Trophoblast cell (in vitro differentiated cells and primary cell): ENCODE measurements around the gene PIP5K1B.

ENCODE experiments used
- DNase-seq, 2 donors: peaks; one replicate each; pipeline ENCODE4 v3.0.0-alpha.2; 2016
- H2AFZ ChIP-seq: 2 replicates; pipeline ENCODE4 v1.6.1; 2013; ENCODE audit warnings: low read length, moderate library complexity, mild to moderate bottlenecking; ENCODE audit not compliant: insufficient read depth, poor library complexity
- H2AK5ac ChIP-seq: 2 replicates; pipeline ENCODE4 v1.6.1; 2013; ENCODE audit warnings: mild to moderate bottlenecking, low read length
- H2BK120ac ChIP-seq: 2 replicates; pipeline ENCODE4 v1.6.1; 2013; ENCODE audit warnings: low read length, mild to moderate bottlenecking, moderate library complexity; ENCODE audit not compliant: insufficient read depth, poor library complexity
- H2BK12ac ChIP-seq: 2 replicates; pipeline ENCODE4 v1.6.1; 2013; ENCODE audit warnings: mild to moderate bottlenecking, low read length, moderate library complexity
- H2BK5ac ChIP-seq: 2 replicates; pipeline ENCODE4 v1.6.1; 2013; ENCODE audit warnings: low read length, low read depth, moderate library complexity, mild to moderate bottlenecking; ENCODE audit not compliant: poor library complexity
- H3K14ac ChIP-seq: 2 replicates; pipeline ENCODE4 v1.6.1; 2013; ENCODE audit warnings: mild to moderate bottlenecking, low read length
- H3K18ac ChIP-seq: 2 replicates; pipeline ENCODE4 v1.6.1; 2013; ENCODE audit warnings: mild to moderate bottlenecking, low read length
- H3K23ac ChIP-seq: 2 replicates; pipeline ENCODE4 v1.6.1; 2013; ENCODE audit warnings: low read length
- H3K27ac ChIP-seq: 2 replicates; pipeline ENCODE4 v1.5.1; 2013; ENCODE audit warnings: low read depth, mild to moderate bottlenecking, inconsistent platforms, low read length, moderate library complexity
- H3K27me3 ChIP-seq: 2 replicates; pipeline ENCODE4 v1.6.1; 2013; ENCODE audit warnings: inconsistent platforms, mild to moderate bottlenecking, low read length, moderate library complexity; ENCODE audit not compliant: insufficient read depth
- H3K36me3 ChIP-seq, 2 experiments: 1 replicate in 1 of 2; 2 replicates in 1 of 2; pipeline ENCODE4 v1.6.1; 2013; ENCODE audit warnings: low read length in 2 of 2, mild to moderate bottlenecking in 2 of 2, moderate library complexity in 1 of 2; ENCODE audit not compliant: insufficient read depth in 2 of 2, control insufficient read depth in 1 of 2
- H3K4ac ChIP-seq: 2 replicates; pipeline ENCODE4 v1.6.1; 2013; ENCODE audit warnings: low read depth, mild to moderate bottlenecking, low read length, moderate library complexity
- H3K4me1 ChIP-seq, 2 experiments: 1 replicate in 1 of 2; 2 replicates in 1 of 2; pipeline ENCODE4 v1.6.1; 2013; ENCODE audit warnings: low read length in 2 of 2, mild to moderate bottlenecking in 2 of 2, moderate library complexity in 1 of 2; ENCODE audit not compliant: insufficient read depth in 2 of 2, control insufficient read depth in 1 of 2
- H3K4me2 ChIP-seq: 2 replicates; pipeline ENCODE4 v1.6.1; 2013; ENCODE audit warnings: inconsistent platforms, mild to moderate bottlenecking, low read length, moderate library complexity
- H3K4me3 ChIP-seq: 2 replicates; pipeline ENCODE4 v1.5.1; 2013; ENCODE audit warnings: mild to moderate bottlenecking, low read depth, low read length, inconsistent platforms
- H3K79me1 ChIP-seq: one replicate; pipeline ENCODE4 v1.6.1; 2013; ENCODE audit warnings: low read length
- H3K79me2 ChIP-seq: 2 replicates; pipeline ENCODE4 v1.6.1; 2013; ENCODE audit warnings: low read length, mild to moderate bottlenecking; ENCODE audit not compliant: control insufficient read depth, insufficient read depth, poor library complexity
- H3K9ac ChIP-seq: 2 replicates; pipeline ENCODE4 v1.6.1; 2013; ENCODE audit warnings: mild to moderate bottlenecking, low read length
- H3K9me3 ChIP-seq: 2 replicates; pipeline ENCODE4 v1.6.1; 2013; ENCODE audit warnings: low read depth, mild to moderate bottlenecking, control low read depth, inconsistent platforms, low read length; ENCODE audit not compliant: insufficient read depth
- H4K12ac ChIP-seq: 2 replicates; pipeline ENCODE4 v1.6.1; 2013; ENCODE audit warnings: low read depth, mild to moderate bottlenecking, low read length, moderate library complexity
- H4K8ac ChIP-seq: 2 replicates; pipeline ENCODE4 v1.6.1; 2013; ENCODE audit warnings: low read depth, mild to moderate bottlenecking, low read length, moderate library complexity
- H4K91ac ChIP-seq: one replicate; pipeline ENCODE4 v1.6.1; 2013; ENCODE audit warnings: low read depth, mild to moderate bottlenecking, low read length, moderate library complexity
- WGBS: extraction: QIAGEN DNeasy Blood & Tissue Kit; methylation state at CpG from one replicate; pipeline ENCODE4 v1.1.7; 2013; ENCODE audit warnings: missing lambda C conversion rate; ENCODE audit not compliant: insufficient read length, insufficient coverage; ENCODE audit errors: extremely low coverage; 5-methylcytosine and 5-hydroxymethylcytosine counted together

Gene PIP5K1B

GRCh38 chr9:68741234-68741633 lies 36.2 kb downstream of the PIP5K1B start:
- no peak overlapping the region for H4K8ac ChIP-seq
- H2AFZ ChIP-seq = no peak overlapping the region
- no CpG with 5 or more reads among the region's 4 CpGs for WGBS
- DNase-seq = no peak
- H3K9me3 ChIP-seq = no peaks in the 10 kb centered on the region
- H3K4me3 ChIP-seq = no peak overlapping the region
- H3K9ac ChIP-seq = no peak overlapping the region
- no peak overlapping the region for H2BK5ac ChIP-seq
- no peaks in the 10 kb centered on the region for H3K36me3 ChIP-seq
- H4K12ac ChIP-seq = no peak overlapping the region
- H3K27ac ChIP-seq = no peak overlapping the region
- no peak overlapping the region for H2BK120ac ChIP-seq
- H4K91ac ChIP-seq = no peak overlapping the region
- no peak overlapping the region for H3K23ac ChIP-seq
- H3K4me2 ChIP-seq = no peak overlapping the region
- H3K4me1 ChIP-seq = peaks cover 3 to 8% of the 10 kb centered on the region in 2 experiments
- no peaks in the 10 kb centered on the region for H3K27me3 ChIP-seq
- H2BK12ac ChIP-seq = no peak overlapping the region
- no peaks in the 10 kb centered on the region for H3K79me2 ChIP-seq
- no peak overlapping the region for H3K4ac ChIP-seq
- H2AK5ac ChIP-seq = no peak overlapping the region
- no peak overlapping the region for H3K18ac ChIP-seq
- no peak overlapping the region for H3K14ac ChIP-seq
- no peaks in the 10 kb centered on the region for H3K79me1 ChIP-seq

- no peak overlapping the region for H3K4ac ChIP-seq
- H3K4me1 ChIP-seq = peaks cover 8 to 14% of the 10 kb centered on the region in 2 experiments
- H4K12ac ChIP-seq = no peak overlapping the region
- no peak overlapping the region for H4K8ac ChIP-seq
- no peak overlapping the region for H3K4me3 ChIP-seq
- H2BK120ac ChIP-seq = no peak overlapping the region
- no peak overlapping the region for H2AK5ac ChIP-seq
- H2AFZ ChIP-seq = no peak overlapping the region
- H2BK12ac ChIP-seq = no peak overlapping the region
- H2BK5ac ChIP-seq = no peak overlapping the region
- no peaks in the 10 kb centered on the region for H3K27me3 ChIP-seq
- WGBS = no CpG with 5 or more reads among the region's 3 CpGs
- no peak overlapping the region for H4K91ac ChIP-seq
- no peak for DNase-seq
- no peak overlapping the region for H3K23ac ChIP-seq
- no peak overlapping the region for H3K9ac ChIP-seq
- peaks cover 2% of the 10 kb centered on the region for H3K79me2 ChIP-seq
- no peaks in the 10 kb centered on the region for H3K36me3 ChIP-seq
- no peaks in the 10 kb centered on the region for H3K9me3 ChIP-seq
- peaks cover 5% of the 10 kb centered on the region for H3K79me1 ChIP-seq
- H3K18ac ChIP-seq = no peak overlapping the region
- no peak overlapping the region for H3K27ac ChIP-seq
- H3K4me2 ChIP-seq = no peak overlapping the region
- no peak overlapping the region for H3K14ac ChIP-seq
Observed at GRCh38 chr9:68741704-68742332, 36.8 kb downstream of the PIP5K1B start.

- no peak overlapping the region for H3K4ac ChIP-seq
- H3K23ac ChIP-seq = no peak overlapping the region
- no peaks in the 10 kb centered on the region for H3K27me3 ChIP-seq
- no peak for DNase-seq
- no peak overlapping the region for H3K4me3 ChIP-seq
- no peak overlapping the region for H4K91ac ChIP-seq
- peaks cover 2% of the 10 kb centered on the region for H3K79me2 ChIP-seq
- H3K79me1 ChIP-seq = peaks cover 5% of the 10 kb centered on the region
- H3K27ac ChIP-seq = no peak overlapping the region
- H2BK12ac ChIP-seq = no peak overlapping the region
- H4K8ac ChIP-seq = no peak overlapping the region
- H2AK5ac ChIP-seq = no peak overlapping the region
- no peak overlapping the region for H2BK120ac ChIP-seq
- no peak overlapping the region for H3K4me2 ChIP-seq
- no peaks in the 10 kb centered on the region for H3K36me3 ChIP-seq
- H4K12ac ChIP-seq = no peak overlapping the region
- H3K4me1 ChIP-seq = peaks cover 9 to 17% of the 10 kb centered on the region in 2 experiments
- WGBS = no CpG with 5 or more reads among the region's 2 CpGs
- H3K18ac ChIP-seq = no peak overlapping the region
- no peak overlapping the region for H3K9ac ChIP-seq
- H3K14ac ChIP-seq = no peak overlapping the region
- no peak overlapping the region for H2BK5ac ChIP-seq
- H2AFZ ChIP-seq = no peak overlapping the region
- no peaks in the 10 kb centered on the region for H3K9me3 ChIP-seq
Observed at GRCh38 chr9:68742333-68742730, 37.3 kb downstream of the PIP5K1B start.

GRCh38 chr9:68744426-68744825 lies 39.4 kb downstream of the PIP5K1B start:
- H3K9ac ChIP-seq = no peak overlapping the region
- no peak overlapping the region for H3K14ac ChIP-seq
- peaks cover 7% of the 10 kb centered on the region for H3K79me1 ChIP-seq
- no peak overlapping the region for H3K18ac ChIP-seq
- no peak overlapping the region for H3K4me3 ChIP-seq
- no peak overlapping the region for H2BK5ac ChIP-seq
- no peaks in the 10 kb centered on the region for H3K9me3 ChIP-seq
- H4K91ac ChIP-seq = no peak overlapping the region
- peaks cover 2% of the 10 kb centered on the region for H3K79me2 ChIP-seq
- no peak overlapping the region for H3K4ac ChIP-seq
- no CpG with 5 or more reads among the region's 1 CpG for WGBS
- H3K36me3 ChIP-seq = no peaks in the 10 kb centered on the region
- no peak overlapping the region for H3K23ac ChIP-seq
- no peak overlapping the region for H2AFZ ChIP-seq
- no peak overlapping the region for H2BK120ac ChIP-seq
- no peak overlapping the region for H2AK5ac ChIP-seq
- no peak for DNase-seq
- H3K4me1 ChIP-seq = peaks cover 12 to 19% of the 10 kb centered on the region in 2 experiments
- no peak overlapping the region for H2BK12ac ChIP-seq
- H3K27me3 ChIP-seq = no peaks in the 10 kb centered on the region
- H4K12ac ChIP-seq = no peak overlapping the region
- no peak overlapping the region for H3K4me2 ChIP-seq
- no peak overlapping the region for H3K27ac ChIP-seq
- no peak overlapping the region for H4K8ac ChIP-seq
